ENCODE measurements around the gene NQO2. TPM values are rescaled to one million over a fixed set of nuclear protein-coding genes. Genes with fewer than 3 reads are reported as not detected.

NQO2 gene
- total and polyA plus RNA-seq, 2 of the 13 experiments (the other 11 are each of a cell fraction or from before 2014, with no cell fraction given), result 32.2 to 56.5 TPM

GRCh38 chr6:2998998-2999617, 586 bp upstream of the NQO2 start (continued):
- TF ChIP-seq, protein P1, sequence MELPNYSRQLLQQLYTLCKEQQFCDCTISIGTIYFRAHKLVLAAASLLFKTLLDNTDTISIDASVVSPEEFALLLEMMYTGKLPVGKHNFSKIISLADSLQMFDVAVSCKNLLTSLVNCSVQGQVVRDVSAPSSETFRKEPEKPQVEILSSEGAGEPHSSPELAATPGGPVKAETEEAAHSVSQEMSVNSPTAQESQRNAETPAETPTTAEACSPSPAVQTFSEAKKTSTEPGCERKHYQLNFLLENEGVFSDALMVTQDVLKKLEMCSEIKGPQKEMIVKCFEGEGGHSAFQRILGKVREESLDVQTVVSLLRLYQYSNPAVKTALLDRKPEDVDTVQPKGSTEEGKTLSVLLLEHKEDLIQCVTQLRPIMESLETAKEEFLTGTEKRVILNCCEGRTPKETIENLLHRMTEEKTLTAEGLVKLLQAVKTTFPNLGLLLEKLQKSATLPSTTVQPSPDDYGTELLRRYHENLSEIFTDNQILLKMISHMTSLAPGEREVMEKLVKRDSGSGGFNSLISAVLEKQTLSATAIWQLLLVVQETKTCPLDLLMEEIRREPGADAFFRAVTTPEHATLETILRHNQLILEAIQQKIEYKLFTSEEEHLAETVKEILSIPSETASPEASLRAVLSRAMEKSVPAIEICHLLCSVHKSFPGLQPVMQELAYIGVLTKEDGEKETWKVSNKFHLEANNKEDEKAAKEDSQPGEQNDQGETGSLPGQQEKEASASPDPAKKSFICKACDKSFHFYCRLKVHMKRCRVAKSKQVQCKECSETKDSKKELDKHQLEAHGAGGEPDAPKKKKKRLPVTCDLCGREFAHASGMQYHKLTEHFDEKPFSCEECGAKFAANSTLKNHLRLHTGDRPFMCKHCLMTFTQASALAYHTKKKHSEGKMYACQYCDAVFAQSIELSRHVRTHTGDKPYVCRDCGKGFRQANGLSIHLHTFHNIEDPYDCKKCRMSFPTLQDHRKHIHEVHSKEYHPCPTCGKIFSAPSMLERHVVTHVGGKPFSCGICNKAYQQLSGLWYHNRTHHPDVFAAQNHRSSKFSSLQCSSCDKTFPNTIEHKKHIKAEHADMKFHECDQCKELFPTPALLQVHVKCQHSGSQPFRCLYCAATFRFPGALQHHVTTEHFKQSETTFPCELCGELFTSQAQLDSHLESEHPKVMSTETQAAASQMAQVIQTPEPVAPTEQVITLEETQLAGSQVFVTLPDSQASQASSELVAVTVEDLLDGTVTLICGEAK (IDR thresholded peaks at IDR 0.05), result no peak
- TF ChIP-seq, protein P1 (CRISPR knock-in tag; IDR thresholded peaks at IDR 0.05), result peak; percentile 47; the same call in 1 of the 2 replicates
- TF ChIP-seq ZMAT3 (CRISPR knock-in tag; conservative IDR thresholded peaks at IDR 0.05) (no peak), STAT5B (CRISPR knock-in tag; IDR thresholded peaks at IDR 0.05) (no peak), RAD21 (CRISPR knock-in tag; IDR thresholded peaks at IDR 0.05) (no peak), POLR2A (IDR thresholded peaks at IDR 0.05; ENCODE audit: insufficient read depth in 1 of 2, low read depth in 2 of 2, low read length in 2 of 2) (no peak; a peak in 1 of 4 replicates), ZNF543 (CRISPR knock-in tag; IDR thresholded peaks at IDR 0.05) (no peak; the same call in 1 of the 2 replicates), ISX (CRISPR knock-in tag; conservative IDR thresholded peaks at IDR 0.05) (no peak), ZNF24 (IDR thresholded peaks at IDR 0.05) (0 out of 2 replicates have a peak, but pooled peaks have one; percentile 62), RXRA (CRISPR knock-in tag; IDR thresholded peaks at IDR 0.05) (peak; percentile 98), TRIM24 (CRISPR knock-in tag; IDR thresholded peaks at IDR 0.05) (no peak), FOXJ3 (CRISPR knock-in tag; IDR thresholded peaks at IDR 0.05; ENCODE audit: borderline replicate concordance) (peak; percentile 82; the same call in 1 of the 2 replicates), KLF16 (CRISPR knock-in tag; IDR thresholded peaks at IDR 0.05) (peak in 1 of 2 experiments; percentile 6; a peak in 1 of 4 replicates), ZEB1 (IDR thresholded peaks at IDR 0.05; ENCODE audit: insufficient replicate concordance, low read depth) (peak; percentile 68), FOXP1 (IDR thresholded peaks at IDR 0.05) (no peak), FOXP1 (CRISPR knock-in tag; IDR thresholded peaks at IDR 0.05) (peak; percentile 58), E2F1 (CRISPR knock-in tag; IDR thresholded peaks at IDR 0.05) (no peak), MTF2 (CRISPR knock-in tag; IDR thresholded peaks at IDR 0.05; ENCODE audit: borderline replicate concordance) (no peak)
- TF ChIP-seq, protein P2, sequence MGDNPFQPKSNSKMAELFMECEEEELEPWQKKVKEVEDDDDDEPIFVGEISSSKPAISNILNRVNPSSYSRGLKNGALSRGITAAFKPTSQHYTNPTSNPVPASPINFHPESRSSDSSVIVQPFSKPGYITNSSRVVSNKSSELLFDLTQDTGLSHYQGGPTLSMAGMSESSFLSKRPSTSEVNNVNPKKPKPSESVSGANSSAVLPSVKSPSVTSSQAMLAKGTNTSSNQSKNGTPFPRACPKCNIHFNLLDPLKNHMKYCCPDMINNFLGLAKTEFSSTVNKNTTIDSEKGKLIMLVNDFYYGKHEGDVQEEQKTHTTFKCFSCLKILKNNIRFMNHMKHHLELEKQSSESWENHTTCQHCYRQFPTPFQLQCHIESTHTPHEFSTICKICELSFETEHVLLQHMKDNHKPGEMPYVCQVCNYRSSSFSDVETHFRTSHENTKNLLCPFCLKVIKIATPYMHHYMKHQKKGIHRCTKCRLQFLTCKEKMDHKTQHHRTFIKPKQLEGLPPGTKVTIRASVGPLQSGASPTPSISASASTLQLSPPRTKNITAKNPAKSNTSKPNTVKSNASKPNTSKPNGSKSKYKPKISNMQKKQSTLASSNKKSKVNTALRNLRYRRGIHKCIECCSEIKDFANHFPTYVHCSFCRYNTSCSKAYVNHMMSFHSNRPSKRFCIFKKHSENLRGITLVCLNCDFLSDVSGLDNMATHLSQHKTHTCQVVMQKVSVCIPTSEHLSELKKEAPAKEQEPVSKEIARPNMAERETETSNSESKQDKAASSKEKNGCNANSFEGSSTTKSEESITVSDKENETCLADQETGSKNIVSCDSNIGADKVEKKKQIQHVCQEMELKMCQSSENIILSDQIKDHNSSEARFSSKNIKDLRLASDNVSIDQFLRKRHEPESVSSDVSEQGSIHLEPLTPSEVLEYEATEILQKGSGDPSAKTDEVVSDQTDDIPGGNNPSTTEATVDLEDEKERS (CRISPR knock-in tag; IDR thresholded peaks at IDR 0.05), result 0 out of 2 replicates have a peak, but pooled peaks have one; percentile 2
